Prostate gland (tissue), 2 donors: ENCODE results near the gene NDUFA13.

Source experiments
- POLR2A ChIP-seq: fragments of 450-650 bp; IDR thresholded peaks from one replicate; pipeline ENCODE4 v1.6.1; 2016; ENCODE audit warnings: antibody characterized with exemption, mild to moderate bottlenecking
- TF ChIP-seq, protein P1 (sequence below), 4 experiments: fragments of 200-600 bp in 2 of 4; fragments of 450-650 bp in 2 of 4; sonication (generic) in 2 of 4; IDR thresholded peaks; 1 replicate in 3 of 4; 2 replicates in 1 of 4; pipeline ENCODE4 v1.5.1; 2016 to 2019; ENCODE audit warnings: antibody characterized with exemption in 4 of 4, mild to moderate bottlenecking in 2 of 4, moderate library complexity in 2 of 4

DNA sequence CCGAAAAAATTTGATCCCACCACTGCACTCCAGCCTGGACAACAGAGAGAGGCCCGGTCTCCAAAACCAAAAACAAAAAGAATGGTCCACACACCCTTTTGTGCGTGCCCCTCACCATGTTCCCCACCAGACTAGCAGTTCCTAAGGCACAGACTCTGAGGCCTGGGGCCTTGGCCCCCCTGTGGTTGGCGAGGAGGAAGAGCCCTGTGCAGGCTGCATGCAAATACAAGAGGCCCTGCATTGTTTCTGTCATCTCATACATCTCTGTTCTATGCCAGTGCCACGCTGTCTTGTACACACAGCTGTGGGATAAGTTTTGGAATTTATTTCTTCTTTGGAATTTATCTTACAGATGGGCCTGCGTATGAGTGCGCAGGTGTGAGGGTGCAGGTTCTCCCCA, 8.0 kb downstream of the NDUFA13 start:
- TF ChIP-seq, protein P1, sequence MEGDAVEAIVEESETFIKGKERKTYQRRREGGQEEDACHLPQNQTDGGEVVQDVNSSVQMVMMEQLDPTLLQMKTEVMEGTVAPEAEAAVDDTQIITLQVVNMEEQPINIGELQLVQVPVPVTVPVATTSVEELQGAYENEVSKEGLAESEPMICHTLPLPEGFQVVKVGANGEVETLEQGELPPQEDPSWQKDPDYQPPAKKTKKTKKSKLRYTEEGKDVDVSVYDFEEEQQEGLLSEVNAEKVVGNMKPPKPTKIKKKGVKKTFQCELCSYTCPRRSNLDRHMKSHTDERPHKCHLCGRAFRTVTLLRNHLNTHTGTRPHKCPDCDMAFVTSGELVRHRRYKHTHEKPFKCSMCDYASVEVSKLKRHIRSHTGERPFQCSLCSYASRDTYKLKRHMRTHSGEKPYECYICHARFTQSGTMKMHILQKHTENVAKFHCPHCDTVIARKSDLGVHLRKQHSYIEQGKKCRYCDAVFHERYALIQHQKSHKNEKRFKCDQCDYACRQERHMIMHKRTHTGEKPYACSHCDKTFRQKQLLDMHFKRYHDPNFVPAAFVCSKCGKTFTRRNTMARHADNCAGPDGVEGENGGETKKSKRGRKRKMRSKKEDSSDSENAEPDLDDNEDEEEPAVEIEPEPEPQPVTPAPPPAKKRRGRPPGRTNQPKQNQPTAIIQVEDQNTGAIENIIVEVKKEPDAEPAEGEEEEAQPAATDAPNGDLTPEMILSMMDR (IDR thresholded peaks at IDR 0.05) = no peak
- no peak for TF ChIP-seq POLR2A
